Activated T-cell treated with anti-CD3 and anti-CD28 coated beads, Interleukin-2, amount 50 U/mL, for 4 hours (primary cell): ENCODE measurements around the gene CACNA1C. TPM values are rescaled to one million over a fixed set of nuclear protein-coding genes. Genes with fewer than 3 reads are reported as not detected.

Experiments used
- ATAC-seq, 2 donors: fragments of 200-7000 bp; cut with Tn5 transposase; one replicate each; pipeline ENCODE4 v1.10.0; 2021
- DNase-seq: peaks from one replicate; pipeline ENCODE4 v3.0.0-alpha.2; 2020
- H3K27me3 Mint-ChIP-seq: one replicate; pipeline ENCODE4 v1.8.0; 2021; ENCODE audit warnings: low read depth, mixed read lengths
- H3K36me3 Mint-ChIP-seq: one replicate; pipeline ENCODE4 v1.8.0; 2022; ENCODE audit warnings: mixed read lengths; ENCODE audit not compliant: insufficient read depth
- H3K4me1 Mint-ChIP-seq: one replicate; pipeline ENCODE4 v1.8.0; 2021; ENCODE audit warnings: low read depth, mixed read lengths
- H3K4me3 Mint-ChIP-seq: one replicate; pipeline ENCODE4 v1.8.0; 2021; ENCODE audit warnings: mild to moderate bottlenecking, moderate library complexity, mixed read lengths
- H3K9me3 Mint-ChIP-seq: one replicate; pipeline ENCODE4 v1.8.0; 2021; ENCODE audit warnings: mixed read lengths
- total RNA-seq, 3 donors: library from RNA; stranded (reverse); gene quantifications; one replicate each; pipeline ENCODE4 v1.2.1, GENCODE V29; 2021

The CACNA1C gene
- total RNA-seq, 3 donors from 2014 or later: 0.03 to 0.08 (median 0.03) TPM

- ATAC-seq (no peak), DNase-seq (no peak)
- Mint-ChIP-seq H3K36me3 (no peaks in the 10 kb centered on the region), H3K27me3 (peaks cover 9% of the 10 kb centered on the region), H3K9me3 (peaks cover 6% of the 10 kb centered on the region), H3K4me3 (no peak overlapping the region), H3K4me1 (no peaks in the 10 kb centered on the region)
Observed at GRCh38 chr12:2076728-2077127, 23.9 kb downstream of the CACNA1C start.

GRCh38 chr12:2080604-2081003 is 27.8 kb downstream of the CACNA1C start:
- Mint-ChIP-seq H3K27me3 (peaks cover 6% of the 10 kb centered on the region), H3K4me3 (no peak overlapping the region), H3K36me3 (no peaks in the 10 kb centered on the region), H3K9me3 (peaks cover 5% of the 10 kb centered on the region), H3K4me1 (no peaks in the 10 kb centered on the region)
- ATAC-seq (no peak), DNase-seq (no peak)

- DNase-seq (no peak), ATAC-seq (no peak)
- H3K9me3 Mint-ChIP-seq: peaks cover 5% of the 10 kb centered on the region
- H3K36me3 Mint-ChIP-seq: no peaks in the 10 kb centered on the region
- H3K27me3 Mint-ChIP-seq: peaks cover 2% of the 10 kb centered on the region
- no peaks in the 10 kb centered on the region for H3K4me1 Mint-ChIP-seq
- H3K4me3 Mint-ChIP-seq: no peak overlapping the region
Observed at GRCh38 chr12:2082321-2082720, 29.5 kb downstream of the CACNA1C start.

- Mint-ChIP-seq H3K4me3 (no peak overlapping the region), H3K9me3 (peaks cover 5% of the 10 kb centered on the region), H3K27me3 (no peaks in the 10 kb centered on the region), H3K4me1 (no peaks in the 10 kb centered on the region), H3K36me3 (no peaks in the 10 kb centered on the region)
- ATAC-seq: no peak
- no peak for DNase-seq
Observed at GRCh38 chr12:2083008-2083407, 30.2 kb downstream of the CACNA1C start.

GRCh38 chr12:2083561-2083960 is 30.8 kb downstream of the CACNA1C start:
- ATAC-seq (no peak), DNase-seq (no peak)
- Mint-ChIP-seq H3K4me3 (no peak overlapping the region), H3K36me3 (no peaks in the 10 kb centered on the region), H3K9me3 (peaks cover 5% of the 10 kb centered on the region), H3K4me1 (no peaks in the 10 kb centered on the region), H3K27me3 (no peaks in the 10 kb centered on the region)

GRCh38 chr12:2084553-2085296 is 31.9 kb downstream of the CACNA1C start:
- no peaks in the 10 kb centered on the region for H3K27me3 Mint-ChIP-seq

GRCh38 chr12:2092354-2092753 is 39.6 kb downstream of the CACNA1C start:
- no peak for DNase-seq
- peaks cover 2% of the 10 kb centered on the region for H3K27me3 Mint-ChIP-seq
- H3K9me3 Mint-ChIP-seq: no peaks in the 10 kb centered on the region
- H3K4me3 Mint-ChIP-seq: no peak overlapping the region
- ATAC-seq: no peak
- H3K36me3 Mint-ChIP-seq: no peaks in the 10 kb centered on the region
- H3K4me1 Mint-ChIP-seq: peaks cover 4% of the 10 kb centered on the region

More at GRCh38 chr12:2084553-2085296, 31.9 kb downstream of the CACNA1C start:
- ATAC-seq (no peak), DNase-seq (no peak)
- Mint-ChIP-seq H3K4me1 (no peaks in the 10 kb centered on the region), H3K4me3 (no peak overlapping the region), H3K9me3 (peaks cover 5% of the 10 kb centered on the region), H3K36me3 (no peaks in the 10 kb centered on the region)

GRCh38 chr12:2092890-2093289 is 40.1 kb downstream of the CACNA1C start:
- no peak overlapping the region for H3K4me3 Mint-ChIP-seq
- no peaks in the 10 kb centered on the region for H3K36me3 Mint-ChIP-seq
- H3K9me3 Mint-ChIP-seq: no peaks in the 10 kb centered on the region
- no peak for ATAC-seq
- no peak for DNase-seq
- peaks cover 4% of the 10 kb centered on the region for H3K4me1 Mint-ChIP-seq
- H3K27me3 Mint-ChIP-seq: peaks cover 2% of the 10 kb centered on the region

- peaks cover 9% of the 10 kb centered on the region for H3K27me3 Mint-ChIP-seq
- H3K4me3 Mint-ChIP-seq: no peak overlapping the region
- H3K9me3 Mint-ChIP-seq: no peaks in the 10 kb centered on the region
- H3K36me3 Mint-ChIP-seq: no peaks in the 10 kb centered on the region
- DNase-seq: no peak
- no peak for ATAC-seq
- H3K4me1 Mint-ChIP-seq: peaks cover 4% of the 10 kb centered on the region
Observed at GRCh38 chr12:2094597-2094996, 41.8 kb downstream of the CACNA1C start.

- peaks cover 4% of the 10 kb centered on the region for H3K4me1 Mint-ChIP-seq
- no peak for ATAC-seq
- peaks cover 9% of the 10 kb centered on the region for H3K27me3 Mint-ChIP-seq
- H3K4me3 Mint-ChIP-seq: no peak overlapping the region
- DNase-seq: no peak
- H3K9me3 Mint-ChIP-seq: no peaks in the 10 kb centered on the region
- H3K36me3 Mint-ChIP-seq: no peaks in the 10 kb centered on the region
Observed at GRCh38 chr12:2095878-2096277, 43.1 kb downstream of the CACNA1C start.

GRCh38 chr12:2097617-2098016 is 44.8 kb downstream of the CACNA1C start:
- no peak overlapping the region for H3K4me3 Mint-ChIP-seq
- peaks cover 9% of the 10 kb centered on the region for H3K27me3 Mint-ChIP-seq
- peaks cover 4% of the 10 kb centered on the region for H3K4me1 Mint-ChIP-seq
- no peaks in the 10 kb centered on the region for H3K36me3 Mint-ChIP-seq
- no peak for DNase-seq
- no peaks in the 10 kb centered on the region for H3K9me3 Mint-ChIP-seq
- no peak for ATAC-seq

GRCh38 chr12:2098852-2099251 is 46.1 kb downstream of the CACNA1C start:
- Mint-ChIP-seq H3K4me1 (peaks cover 4% of the 10 kb centered on the region), H3K27me3 (peaks cover 9% of the 10 kb centered on the region), H3K9me3 (no peaks in the 10 kb centered on the region), H3K36me3 (no peaks in the 10 kb centered on the region), H3K4me3 (no peak overlapping the region)
- no peak for DNase-seq
- no peak for ATAC-seq

GRCh38 chr12:2099595-2099994 is 46.8 kb downstream of the CACNA1C start:
- Mint-ChIP-seq H3K27me3 (peaks cover 7% of the 10 kb centered on the region), H3K4me1 (peaks cover 1% of the 10 kb centered on the region), H3K9me3 (no peaks in the 10 kb centered on the region), H3K4me3 (no peak overlapping the region), H3K36me3 (no peaks in the 10 kb centered on the region)
- ATAC-seq (no peak), DNase-seq (no peak)

GRCh38 chr12:2101359-2101758 is 48.6 kb downstream of the CACNA1C start:
- ATAC-seq (no peak), DNase-seq (no peak)
- H3K36me3 Mint-ChIP-seq: no peaks in the 10 kb centered on the region
- no peaks in the 10 kb centered on the region for H3K4me1 Mint-ChIP-seq
- H3K4me3 Mint-ChIP-seq: no peak overlapping the region
- no peaks in the 10 kb centered on the region for H3K9me3 Mint-ChIP-seq
- peaks cover 7% of the 10 kb centered on the region for H3K27me3 Mint-ChIP-seq

- H3K36me3 Mint-ChIP-seq: no peaks in the 10 kb centered on the region
- no peak for DNase-seq
- H3K4me3 Mint-ChIP-seq: no peak overlapping the region
- H3K27me3 Mint-ChIP-seq: peaks cover 7% of the 10 kb centered on the region
- ATAC-seq: no peak
- H3K9me3 Mint-ChIP-seq: no peaks in the 10 kb centered on the region
- H3K4me1 Mint-ChIP-seq: no peaks in the 10 kb centered on the region
Observed at GRCh38 chr12:2101771-2102170, 49.0 kb downstream of the CACNA1C start.
